CD4-positive, alpha-beta T cell treated with Interferon alpha-2 for 1 hour (primary cell): ENCODE measurements around the gene STARD3NL.
"Not testable (repeated sequence)": the region's sequence is repeated elsewhere in the genome, so short reads cannot be mapped to it uniquely, and the experiment has no call there.

ENCODE experiments used
- DNase-seq, 2 donors: peaks; one replicate each; pipeline ENCODE4 v3.0.0-alpha.2; 2020 to 2022

STARD3NL gene

GRCh38 chr7:38224392-38224791, 46.3 kb downstream of the STARD3NL start:
- no peak for DNase-seq

DNA sequence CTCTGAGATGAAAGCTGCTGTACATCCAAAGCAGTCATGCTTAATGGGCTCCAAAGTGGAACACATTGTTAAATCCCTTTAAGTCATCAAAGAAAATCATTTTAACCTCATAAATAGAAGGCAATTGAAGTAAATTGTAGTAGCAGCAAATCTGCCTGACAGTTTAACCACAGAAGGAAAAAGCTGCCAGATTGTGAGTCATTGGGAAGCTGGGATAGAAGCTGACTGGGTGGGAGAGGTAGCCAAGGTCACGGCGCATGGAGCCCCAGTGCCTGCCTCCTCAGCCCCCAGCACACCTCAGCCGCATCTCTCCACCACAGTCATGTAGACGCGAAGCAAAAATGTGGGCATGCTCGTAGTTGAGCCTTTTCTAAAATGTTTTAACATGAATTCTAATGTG, 51.3 kb downstream of the STARD3NL start:
- DNase-seq, result no peak

- no peak for DNase-seq
Measured at GRCh38 chr7:38229884-38230642, 52.0 kb downstream of the STARD3NL start.

DNA sequence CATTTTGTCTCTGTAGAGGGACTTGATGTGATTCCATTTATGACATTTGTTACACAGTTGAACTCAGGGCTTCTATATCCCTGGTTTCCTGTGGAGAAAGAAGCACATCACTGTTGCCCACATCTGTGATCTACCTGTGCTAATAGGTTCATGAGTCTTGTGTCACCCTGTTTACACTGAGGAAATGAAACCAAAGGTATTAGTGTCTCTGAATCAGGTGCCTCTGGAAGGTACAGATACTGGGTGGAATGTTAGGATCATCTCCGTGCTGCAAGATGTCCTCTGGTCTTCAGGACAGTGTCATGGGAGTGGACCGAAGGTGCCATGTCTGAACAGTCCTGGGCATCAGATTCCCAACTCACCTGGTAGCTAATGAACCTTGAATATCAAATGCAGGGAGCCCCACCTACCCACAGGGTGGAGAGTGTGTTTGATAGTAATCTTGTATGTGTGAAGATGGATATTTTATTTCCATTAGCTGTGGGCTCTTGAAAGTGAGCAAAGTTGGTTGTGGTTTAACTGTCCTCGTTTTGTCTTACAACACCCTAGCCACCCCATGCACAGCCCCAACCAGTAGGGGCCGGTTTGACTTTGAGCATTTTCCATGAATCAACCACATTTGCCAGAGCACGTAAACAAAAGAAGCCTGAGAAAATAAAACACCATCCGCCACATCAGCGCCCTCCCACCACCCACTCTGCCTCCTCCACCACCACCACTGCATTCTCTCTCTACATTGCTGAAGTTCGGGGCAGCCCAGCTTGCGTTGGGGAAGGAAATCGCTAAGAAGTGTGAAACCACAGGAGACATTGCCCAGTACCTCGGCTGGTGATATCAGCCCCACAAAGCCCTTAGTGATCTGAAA, 54.7 kb downstream of the STARD3NL start:
- peak; percentile 80 to 87 for DNase-seq

DNA sequence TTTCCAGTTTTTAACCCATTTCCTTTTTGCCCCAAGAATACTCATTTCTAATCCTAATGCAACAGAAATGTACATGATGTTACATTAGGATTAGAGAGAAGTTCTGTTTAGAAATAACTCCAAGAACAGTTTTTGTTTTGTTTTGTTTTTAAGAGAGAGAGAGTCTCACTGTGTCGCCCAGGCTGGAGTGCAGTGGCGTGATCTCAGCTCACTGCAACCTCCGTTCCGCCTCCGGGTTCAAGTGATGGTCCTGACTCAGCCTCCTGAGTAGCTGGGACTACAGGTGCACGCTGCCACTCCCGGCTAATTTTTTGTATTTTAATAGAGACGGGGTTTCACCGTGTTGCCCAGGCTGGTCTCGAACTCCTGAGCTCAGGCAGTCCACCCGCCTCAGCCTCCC, 56.7 kb downstream of the STARD3NL start:
- DNase-seq, result not testable (repeated sequence)

- DNase-seq, result no peak
Measured at GRCh38 chr7:38235606-38236005, 57.6 kb downstream of the STARD3NL start.

GRCh38 chr7:38239129-38239528, 61.1 kb downstream of the STARD3NL start:
- not testable (repeated sequence) for DNase-seq

DNA sequence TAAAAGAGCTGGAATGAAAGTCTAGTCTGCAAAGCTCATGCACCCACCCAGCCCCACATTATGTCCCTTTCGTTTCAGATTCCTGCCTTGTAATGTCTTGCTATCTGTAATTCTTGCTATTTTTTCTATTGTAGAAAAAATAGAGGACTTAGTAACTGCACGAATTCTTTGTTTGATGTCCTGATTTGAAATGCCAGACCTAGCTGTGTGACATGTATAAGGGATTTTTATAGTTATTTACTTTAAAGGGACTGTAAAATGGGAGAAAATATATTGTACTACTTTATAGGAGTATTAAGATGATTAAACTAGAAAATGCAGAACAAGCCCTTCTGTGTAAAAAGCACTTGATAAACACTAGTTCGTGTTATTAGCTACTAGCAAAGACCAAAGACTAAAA, 63.0 kb downstream of the STARD3NL start:
- no peak for DNase-seq

- DNase-seq, result peak; percentile 38 to 43
Measured at GRCh38 chr7:38242814-38243213, 64.8 kb downstream of the STARD3NL start.

GRCh38 chr7:38243345-38243744, 65.3 kb downstream of the STARD3NL start:
- not testable (repeated sequence) for DNase-seq

GRCh38 chr7:38244516-38244915, 66.5 kb downstream of the STARD3NL start:
- no peak for DNase-seq

DNA sequence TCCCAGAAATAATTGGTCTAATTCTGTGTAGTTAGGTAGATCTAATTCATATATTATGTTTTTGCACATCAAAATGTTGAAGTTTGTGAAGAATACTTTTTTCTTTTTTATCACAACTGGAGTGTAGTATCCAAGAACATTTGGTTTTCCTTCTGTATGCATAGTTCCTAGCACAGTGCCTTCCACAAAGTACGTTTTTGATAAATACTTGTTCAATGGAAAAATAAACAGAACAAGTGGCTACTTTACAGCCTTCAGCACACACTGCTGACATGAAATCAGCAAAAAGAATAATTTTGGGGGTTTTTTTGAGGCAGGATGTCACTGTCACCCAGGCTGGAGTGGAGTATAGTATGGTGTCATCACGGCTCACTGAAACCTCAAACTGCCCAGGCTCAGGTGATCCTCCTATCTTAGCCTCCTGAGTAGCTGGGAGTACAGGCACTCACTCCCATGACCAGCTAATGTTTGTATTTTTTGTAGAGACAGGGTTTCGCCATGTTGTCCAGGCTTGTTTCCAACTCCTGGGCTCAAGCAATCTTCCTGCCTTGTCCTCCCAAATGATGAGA, 67.4 kb downstream of the STARD3NL start:
- DNase-seq, result peak in 1 of 2 donors; percentile 34

DNA sequence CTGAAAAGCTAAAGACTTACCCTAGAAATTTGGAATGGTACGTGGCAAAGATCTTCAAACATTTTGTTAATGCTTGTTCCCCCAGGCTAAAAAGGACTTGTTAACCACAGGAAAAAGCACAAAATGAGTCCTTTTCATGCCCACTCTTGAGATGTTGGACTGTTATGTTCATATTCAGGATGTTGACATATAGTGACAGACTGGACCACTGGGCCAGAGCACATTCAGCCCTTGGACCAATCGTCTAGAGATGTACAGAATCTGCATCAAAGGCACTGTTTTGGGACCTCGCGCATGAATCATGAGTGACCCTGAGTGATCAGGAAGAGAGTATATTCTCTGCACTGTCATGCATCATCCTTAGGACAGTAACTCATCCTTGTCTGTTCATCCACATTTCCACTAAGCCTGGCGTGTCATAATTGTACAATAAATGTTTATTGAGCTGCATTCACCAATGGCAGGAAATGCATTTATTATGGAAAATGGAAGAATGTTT, 70.1 kb downstream of the STARD3NL start:
- no peak for DNase-seq

GRCh38 chr7:38249849-38250248, 71.8 kb downstream of the STARD3NL start:
- DNase-seq, result not testable (repeated sequence)

GRCh38 chr7:38257350-38257677, 79.3 kb downstream of the STARD3NL start:
- no peak for DNase-seq

GRCh38 chr7:38259157-38259556, 81.1 kb downstream of the STARD3NL start:
- not testable (repeated sequence) for DNase-seq

GRCh38 chr7:38261601-38262000, 83.6 kb downstream of the STARD3NL start:
- not testable (repeated sequence) for DNase-seq

GRCh38 chr7:38262026-38262425, 84.0 kb downstream of the STARD3NL start:
- not testable (repeated sequence) for DNase-seq

DNA sequence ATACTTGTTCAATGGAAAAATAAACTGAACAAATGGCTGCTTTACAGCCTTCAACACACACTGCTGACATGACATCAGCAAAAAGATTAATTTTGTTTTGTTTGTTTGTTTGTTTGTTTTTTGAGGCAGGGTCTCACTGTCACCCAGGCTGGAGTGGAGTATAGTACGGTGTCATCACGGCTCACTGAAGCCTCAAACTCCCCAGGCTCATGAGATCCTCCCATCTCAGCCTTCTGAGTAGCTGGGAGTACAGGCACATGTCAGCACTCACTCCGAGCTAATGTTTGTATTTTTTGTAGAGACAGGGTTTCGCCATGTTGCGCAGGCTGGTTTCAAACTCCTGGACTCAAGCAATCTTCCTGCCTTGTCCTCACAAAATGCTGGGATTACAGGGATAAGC, 84.5 kb downstream of the STARD3NL start:
- DNase-seq, result no peak

- DNase-seq, result not testable (repeated sequence)
Measured at GRCh38 chr7:38263274-38263673, 85.2 kb downstream of the STARD3NL start.

DNA sequence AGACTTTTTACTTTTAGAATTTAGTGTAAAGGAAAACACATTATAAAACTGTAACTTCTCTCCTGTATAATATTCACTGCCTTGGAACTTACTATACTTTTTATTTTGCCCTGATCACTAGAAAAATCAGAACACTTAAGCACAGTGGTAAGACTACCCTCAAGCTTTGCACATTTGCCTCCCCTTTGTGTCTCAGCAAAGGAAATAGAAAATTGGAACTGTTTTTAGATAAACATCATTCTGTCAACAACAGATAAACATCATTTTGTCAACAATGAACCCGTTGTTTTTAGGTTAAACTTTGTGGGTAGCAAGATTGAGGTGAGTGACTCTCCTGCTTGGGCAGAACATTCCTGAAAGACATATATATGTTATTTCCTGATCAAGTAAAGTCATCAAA, 86.6 kb downstream of the STARD3NL start:
- not testable (repeated sequence) for DNase-seq

DNA sequence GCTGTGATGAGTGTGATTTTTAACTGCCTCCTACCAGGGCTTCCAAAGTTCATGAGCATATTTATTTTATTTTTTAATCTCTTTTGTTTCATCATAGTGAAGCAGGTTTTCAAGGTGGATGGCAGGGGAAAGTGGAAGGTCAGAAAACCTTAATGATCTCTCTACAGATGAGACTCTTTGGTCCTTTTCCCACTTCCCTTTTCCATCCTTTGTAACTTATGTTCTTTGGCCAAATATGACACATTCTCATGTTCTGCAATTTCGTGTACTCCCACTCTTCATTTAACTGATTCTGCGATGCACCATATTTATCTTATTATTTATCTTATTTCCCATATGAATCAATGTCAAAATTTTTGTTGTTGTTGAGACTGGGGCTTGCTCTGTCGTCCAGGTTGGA, 87.9 kb downstream of the STARD3NL start:
- not testable (repeated sequence) for DNase-seq

DNA sequence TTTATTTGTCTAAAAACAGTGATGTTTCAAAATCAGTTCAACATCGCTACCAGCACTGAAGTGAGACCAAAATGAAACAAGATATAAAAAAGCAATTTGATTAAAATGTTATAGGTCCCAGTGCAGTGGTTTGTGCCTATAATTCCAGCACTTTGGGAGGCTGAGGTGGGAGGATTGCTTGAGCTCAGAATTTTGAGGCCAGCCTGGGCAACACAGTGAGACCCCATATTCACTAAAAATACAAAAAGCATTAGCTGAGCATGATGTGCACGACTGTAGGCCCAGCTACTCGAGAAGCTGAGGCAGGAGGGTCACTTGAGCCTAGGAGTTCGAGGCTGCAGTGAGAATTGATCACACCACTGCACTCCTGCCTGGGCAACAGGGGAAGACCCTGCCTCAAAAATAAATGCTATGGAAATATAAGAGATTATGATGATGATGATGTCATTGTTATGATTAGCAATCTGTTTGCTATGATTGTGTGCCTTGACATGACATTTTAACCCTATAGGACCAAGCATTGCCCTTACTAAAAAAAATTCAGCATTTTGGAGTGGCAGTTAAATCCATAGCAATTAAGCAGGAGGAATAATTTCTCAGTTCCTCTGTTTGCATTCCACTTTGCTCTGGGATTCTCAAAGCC, 91.8 kb downstream of the STARD3NL start:
- DNase-seq, result not testable (repeated sequence)
